Measurements from ENCODE around the gene SRGAP1.

GRCh38 chr12:64082866-64083268 is 238.4 kb downstream of the SRGAP1 start:
- TF ChIP-seq EZH2 (IDR thresholded peaks at IDR 0.05; ENCODE audit: borderline replicate concordance, low read length), result no peak
- TF ChIP-seq CTCF (IDR thresholded peaks at IDR 0.05; ENCODE audit: low read length), result no peak

Data from OCI-LY1 (cell line).